Measurements from ENCODE around the gene DIP2C.

Gene DIP2C

GRCh38 chr10:667602-668143 lies 21.8 kb downstream of the DIP2C start:
- no peak overlapping the region for H3K4me2 ChIP-seq (ENCODE audit: insufficient read depth, low read length)
- no peaks in the 10 kb centered on the region for H3K79me2 ChIP-seq (ENCODE audit: insufficient read depth, low read length)
- DNase-seq (no peak), ATAC-seq (ENCODE audit: insufficient read depth, low read depth) (no peak)
- peaks cover 10% of the 10 kb centered on the region for H3K9me3 ChIP-seq (ENCODE audit: insufficient read depth, low read length, severe bottlenecking)
- no peaks in the 10 kb centered on the region for H4K20me1 ChIP-seq (ENCODE audit: insufficient read depth, low read length)
- H3K4me1 ChIP-seq (ENCODE audit: insufficient read depth, low read length): no peaks in the 10 kb centered on the region
- no peak overlapping the region for H3K4me3 ChIP-seq (ENCODE audit: low read depth in 1 of 2, low read length in 2 of 2)
- H2AFZ ChIP-seq (ENCODE audit: low read depth, low read length): no peak overlapping the region
- H3K27me3 ChIP-seq (ENCODE audit: insufficient read depth, low read length, poor library complexity): peaks cover 4% of the 10 kb centered on the region
- TF ChIP-seq CTCF (IDR thresholded peaks at IDR 0.05; ENCODE audit: borderline replicate concordance, extremely low read depth, low read length, poor library complexity, severe bottlenecking) (no peak), EZH2 (IDR thresholded peaks at IDR 0.05; ENCODE audit: borderline replicate concordance, low read depth, low read length, severe bottlenecking) (no peak)
- H3K27ac ChIP-seq (ENCODE audit: low read length): no peak overlapping the region
- H3K9ac ChIP-seq (ENCODE audit: low read depth, low read length): no peak overlapping the region
- no peaks in the 10 kb centered on the region for H3K36me3 ChIP-seq (ENCODE audit: insufficient read depth, low read length)

- peaks cover 5% of the 10 kb centered on the region for H3K27me3 ChIP-seq (ENCODE audit: insufficient read depth, low read length, poor library complexity)
- H3K9ac ChIP-seq (ENCODE audit: low read depth, low read length): no peak overlapping the region
- H3K4me1 ChIP-seq (ENCODE audit: insufficient read depth, low read length): no peaks in the 10 kb centered on the region
- no peak overlapping the region for H2AFZ ChIP-seq (ENCODE audit: low read depth, low read length)
- no peak for TF ChIP-seq CTCF (IDR thresholded peaks at IDR 0.05; ENCODE audit: borderline replicate concordance, extremely low read depth, low read length, poor library complexity, severe bottlenecking)
- no peak for TF ChIP-seq EZH2 (IDR thresholded peaks at IDR 0.05; ENCODE audit: borderline replicate concordance, low read depth, low read length, severe bottlenecking)
- peaks cover 10% of the 10 kb centered on the region for H3K9me3 ChIP-seq (ENCODE audit: insufficient read depth, low read length, severe bottlenecking)
- DNase-seq: no peak
- H3K4me2 ChIP-seq (ENCODE audit: insufficient read depth, low read length): no peak overlapping the region
- no peaks in the 10 kb centered on the region for H3K36me3 ChIP-seq (ENCODE audit: insufficient read depth, low read length)
- H3K79me2 ChIP-seq (ENCODE audit: insufficient read depth, low read length): no peaks in the 10 kb centered on the region
- no peak overlapping the region for H3K27ac ChIP-seq (ENCODE audit: low read length)
- no peak overlapping the region for H3K4me3 ChIP-seq (ENCODE audit: low read depth in 1 of 2, low read length in 2 of 2)
- no peak for ATAC-seq (ENCODE audit: insufficient read depth, low read depth)
- H4K20me1 ChIP-seq (ENCODE audit: insufficient read depth, low read length): no peaks in the 10 kb centered on the region
Measured at GRCh38 chr10:667096-667495, 22.4 kb downstream of the DIP2C start.

- no peak overlapping the region for H2AFZ ChIP-seq (ENCODE audit: low read depth, low read length)
Measured at GRCh38 chr10:666237-667012, 23.0 kb downstream of the DIP2C start.

More at GRCh38 chr10:666237-667012, 23.0 kb downstream of the DIP2C start:
- no peaks in the 10 kb centered on the region for H3K79me2 ChIP-seq (ENCODE audit: insufficient read depth, low read length)
- H3K4me1 ChIP-seq (ENCODE audit: insufficient read depth, low read length): no peaks in the 10 kb centered on the region
- peaks cover 10% of the 10 kb centered on the region for H3K9me3 ChIP-seq (ENCODE audit: insufficient read depth, low read length, severe bottlenecking)
- H3K27ac ChIP-seq (ENCODE audit: low read length): no peak overlapping the region
- no peak for ATAC-seq (ENCODE audit: insufficient read depth, low read depth)
- no peak overlapping the region for H3K9ac ChIP-seq (ENCODE audit: low read depth, low read length)
- peaks cover 3% of the 10 kb centered on the region; the same call in 1 of the 2 replicates for H4K20me1 ChIP-seq (ENCODE audit: insufficient read depth, low read length)
- no peak for DNase-seq
- peaks cover 5% of the 10 kb centered on the region for H3K27me3 ChIP-seq (ENCODE audit: insufficient read depth, low read length, poor library complexity)
- TF ChIP-seq CTCF (IDR thresholded peaks at IDR 0.05; ENCODE audit: borderline replicate concordance, extremely low read depth, low read length, poor library complexity, severe bottlenecking): no peak
- H3K4me2 ChIP-seq (ENCODE audit: insufficient read depth, low read length): no peak overlapping the region
- no peak overlapping the region for H3K4me3 ChIP-seq (ENCODE audit: low read depth in 1 of 2, low read length in 2 of 2)
- H3K36me3 ChIP-seq (ENCODE audit: insufficient read depth, low read length): no peaks in the 10 kb centered on the region

Data from DND-41 (cell line).